HG02885 (cell line): ENCODE results near the gene C1QTNF5.
A peak's percentile ranks its signal among the peaks of the same experiment; 100 is the strongest.
"Not testable (repeated sequence)": the region's sequence is repeated elsewhere in the genome, so short reads cannot be mapped to it uniquely, and the experiment has no call there.

Experiments
- ATAC-seq: cut with Tn5 transposase; IDR thresholded peaks from one replicate; pipeline ENCODE4 v1.9.1; 2021; ENCODE audit warnings: mild to moderate bottlenecking; ENCODE audit not compliant: unreplicated experiment, poor library complexity

Gene C1QTNF5, protein sequence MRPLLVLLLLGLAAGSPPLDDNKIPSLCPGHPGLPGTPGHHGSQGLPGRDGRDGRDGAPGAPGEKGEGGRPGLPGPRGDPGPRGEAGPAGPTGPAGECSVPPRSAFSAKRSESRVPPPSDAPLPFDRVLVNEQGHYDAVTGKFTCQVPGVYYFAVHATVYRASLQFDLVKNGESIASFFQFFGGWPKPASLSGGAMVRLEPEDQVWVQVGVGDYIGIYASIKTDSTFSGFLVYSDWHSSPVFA

DNA sequence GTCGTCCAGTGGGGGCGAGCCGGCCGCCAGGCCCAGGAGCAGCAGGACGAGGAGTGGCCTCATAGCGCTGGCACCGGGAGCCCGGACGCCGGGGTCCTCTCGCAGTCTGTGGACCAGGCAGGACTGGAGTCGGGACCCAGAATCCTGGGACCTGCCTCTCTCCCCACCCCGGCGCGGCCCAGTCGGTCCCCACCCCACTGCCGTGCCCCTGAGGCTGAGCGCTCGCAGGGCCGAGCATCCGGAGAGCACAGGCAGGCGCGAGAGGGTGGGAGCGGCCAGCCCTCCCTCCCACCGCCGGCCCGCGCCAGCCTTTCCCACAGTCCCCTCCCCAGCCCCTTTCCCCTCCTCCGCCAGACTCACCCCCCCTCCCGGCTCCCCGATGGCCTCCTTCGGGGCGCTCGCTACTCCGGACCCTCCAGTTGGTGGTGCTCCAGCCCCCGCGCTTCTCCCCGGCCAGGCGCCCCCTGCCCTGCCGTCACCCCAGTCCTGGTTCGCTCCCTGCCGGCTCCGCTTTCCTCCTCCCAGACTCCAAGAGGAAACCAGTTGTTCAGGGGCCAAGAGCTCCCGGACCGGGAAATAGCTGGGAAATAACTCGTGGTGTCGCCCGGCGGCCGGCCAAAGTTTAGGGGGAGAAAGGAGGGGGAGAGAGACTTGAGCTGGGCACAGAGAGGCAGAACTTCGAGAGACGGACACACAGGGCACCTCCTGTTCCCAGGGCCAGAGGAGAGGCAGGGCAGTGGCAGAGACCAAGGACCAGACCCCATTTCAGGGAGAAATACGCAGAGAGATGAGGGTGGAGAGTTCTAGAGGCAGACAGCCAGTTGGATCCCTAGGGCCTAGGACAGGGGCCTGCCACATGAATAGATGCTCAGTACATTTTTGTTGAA, at the start of gene C1QTNF5:
TSS of gene C1QTNF5 (minus strand) at position 549 of the 887 bp plus-strand sequence. CDS start at position 63, 486 bp downstream.
- ATAC-seq: no peak

DNA sequence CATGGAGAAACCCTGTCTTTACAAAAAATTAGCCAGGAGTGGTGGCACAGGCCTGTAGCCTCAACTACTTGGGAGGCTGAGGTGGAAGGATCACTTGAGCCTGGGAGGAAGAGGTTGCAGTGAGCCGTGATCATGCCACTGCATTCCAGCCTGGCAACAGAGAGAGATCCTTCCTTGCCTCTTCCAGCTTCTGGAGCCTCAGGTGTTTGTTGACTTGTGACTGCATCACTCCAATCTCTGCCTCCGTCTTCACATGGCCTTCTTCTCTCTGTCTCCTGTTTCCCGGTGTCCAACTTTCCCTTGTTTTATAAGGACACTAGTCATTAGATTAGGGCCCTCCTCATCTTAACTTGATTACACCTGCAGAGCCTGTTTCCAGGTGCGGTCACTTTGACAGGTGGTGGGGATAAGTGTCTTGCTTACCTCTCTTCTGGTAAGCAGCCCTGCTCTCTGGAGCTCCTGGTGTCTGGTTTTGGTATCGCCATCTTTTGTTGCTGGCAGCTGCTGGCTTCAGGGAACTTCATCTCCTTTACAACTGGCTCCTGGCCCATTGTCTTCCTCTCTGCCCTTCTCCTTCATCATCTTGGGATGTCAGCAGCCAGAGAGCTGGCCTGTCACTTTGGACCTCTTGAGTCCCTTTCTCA, 49.0 kb upstream of the C1QTNF5 start:
- no peak for ATAC-seq

DNA sequence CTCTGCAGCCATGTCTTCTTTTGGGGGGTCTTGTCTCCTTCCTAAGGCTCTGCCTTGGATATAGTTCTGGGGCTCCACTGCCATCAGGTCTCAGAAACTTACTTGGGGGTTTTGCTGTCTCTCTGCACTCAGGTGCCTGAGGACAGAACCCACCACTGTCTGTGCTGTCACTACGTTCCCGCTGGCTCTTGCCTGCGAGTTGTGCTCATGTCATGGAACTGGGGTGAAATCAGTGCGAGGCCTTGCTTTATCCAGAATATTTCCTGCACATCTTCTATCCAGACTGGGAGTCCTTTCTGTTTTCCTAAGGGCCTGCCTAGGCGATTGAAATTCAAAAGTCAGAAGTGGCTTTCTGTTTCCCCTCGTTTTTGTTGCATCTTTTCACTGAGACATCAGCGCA, 47.4 kb upstream of the C1QTNF5 start:
- ATAC-seq: no peak

DNA sequence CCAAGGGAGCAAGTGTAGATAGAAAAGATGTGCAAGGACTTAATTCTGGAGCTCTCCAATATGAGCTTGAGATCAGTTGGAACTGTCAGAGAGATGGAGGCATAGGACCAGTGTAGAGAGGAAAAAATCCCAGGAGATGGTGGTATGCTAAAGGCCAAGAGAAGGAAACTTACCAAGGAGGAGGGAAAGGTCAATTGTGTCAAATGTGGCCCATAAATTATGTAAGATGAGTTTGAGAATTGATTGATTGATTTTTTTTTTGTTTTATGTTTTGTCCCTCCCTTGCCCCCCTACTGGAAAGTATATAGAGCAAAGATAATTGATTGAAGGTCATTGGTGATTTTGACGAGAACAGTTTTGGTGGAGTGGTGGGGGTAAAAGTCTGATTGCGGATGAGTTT, 43.6 kb upstream of the C1QTNF5 start:
- no peak for ATAC-seq

DNA sequence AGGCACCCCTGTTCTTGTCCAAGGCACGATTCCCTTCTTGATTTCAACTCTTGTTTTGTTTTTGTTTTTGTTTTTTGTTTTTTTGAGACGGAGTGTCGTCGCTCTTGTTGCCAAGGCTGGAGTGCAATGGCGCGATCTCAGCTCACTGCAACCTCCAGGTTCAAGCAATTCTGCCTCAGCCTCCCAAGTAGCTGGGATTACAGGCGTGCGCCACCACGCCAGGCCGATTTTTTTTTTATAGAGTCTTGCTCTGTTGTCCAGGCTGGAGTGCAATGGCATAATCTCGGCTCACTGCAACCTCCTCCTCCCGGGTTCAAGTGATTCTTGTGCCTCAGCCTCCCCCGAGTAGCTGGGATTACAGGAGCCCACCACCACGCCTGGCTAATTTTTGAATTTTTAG, 41.8 kb upstream of the C1QTNF5 start:
- not testable (repeated sequence) for ATAC-seq

DNA sequence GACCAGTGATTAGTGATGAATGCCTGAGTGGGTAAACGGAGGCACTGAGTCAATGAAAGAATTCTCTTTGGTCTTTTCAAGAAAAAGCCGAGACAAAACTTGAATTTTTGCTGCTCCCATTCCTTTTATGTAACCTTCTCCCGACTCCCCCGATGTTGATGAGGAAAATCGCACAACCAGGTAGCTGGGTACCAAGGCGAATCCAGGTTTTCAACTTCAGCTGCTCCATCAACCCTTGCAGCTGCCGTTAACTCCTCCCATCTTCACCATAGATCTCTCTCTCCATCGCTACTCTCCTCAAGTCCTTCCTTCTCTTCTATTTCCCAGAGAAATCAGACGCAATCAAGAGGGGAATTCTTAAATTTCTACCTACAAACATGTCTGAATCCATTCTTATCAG, 41.4 kb upstream of the C1QTNF5 start:
- no peak for ATAC-seq

DNA sequence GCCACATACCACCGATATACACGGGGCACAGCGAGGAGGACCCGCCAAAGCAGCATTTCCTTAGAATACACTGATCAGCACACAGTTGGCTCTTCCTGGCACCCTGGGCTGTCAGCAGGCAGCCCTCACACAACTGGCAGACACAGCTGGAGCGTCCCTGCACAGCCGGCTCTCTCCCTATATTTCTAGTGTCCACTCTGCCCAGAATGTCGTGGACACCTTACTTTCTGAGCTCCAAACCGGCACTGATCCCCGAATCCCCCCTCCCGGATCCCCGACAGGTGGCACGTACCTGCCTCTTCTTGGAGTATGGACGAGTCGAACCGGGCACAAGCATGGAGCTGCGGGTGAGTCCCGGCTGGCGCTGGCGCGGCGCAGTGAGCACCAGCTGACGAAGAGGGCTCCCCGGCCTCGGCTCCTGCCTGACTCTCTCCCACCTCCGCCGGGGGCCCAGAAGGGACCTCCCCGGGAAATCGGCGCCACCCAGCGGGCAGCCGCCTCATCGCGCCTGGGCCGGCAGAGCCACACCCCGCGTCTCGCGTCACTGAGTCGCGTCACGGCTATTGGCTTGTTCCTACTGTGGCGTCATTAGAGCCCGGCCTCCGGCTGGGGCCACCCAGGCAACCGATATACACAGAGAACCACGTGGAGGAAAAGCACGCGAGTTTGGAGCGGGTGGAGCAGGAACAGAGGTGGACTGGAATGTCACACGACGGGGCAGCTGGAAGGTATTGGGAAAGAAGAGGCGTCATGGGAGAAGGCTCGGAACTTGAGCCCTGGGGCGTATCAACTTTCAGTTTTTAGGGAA, 40.7 kb upstream of the C1QTNF5 start, which contains the start of gene USP2:
TSS of gene USP2 (minus strand) at position 510 of the 808 bp plus-strand sequence. CDS start 8,210 bp downstream, outside the sequence.
- ATAC-seq: peak; percentile 99

DNA sequence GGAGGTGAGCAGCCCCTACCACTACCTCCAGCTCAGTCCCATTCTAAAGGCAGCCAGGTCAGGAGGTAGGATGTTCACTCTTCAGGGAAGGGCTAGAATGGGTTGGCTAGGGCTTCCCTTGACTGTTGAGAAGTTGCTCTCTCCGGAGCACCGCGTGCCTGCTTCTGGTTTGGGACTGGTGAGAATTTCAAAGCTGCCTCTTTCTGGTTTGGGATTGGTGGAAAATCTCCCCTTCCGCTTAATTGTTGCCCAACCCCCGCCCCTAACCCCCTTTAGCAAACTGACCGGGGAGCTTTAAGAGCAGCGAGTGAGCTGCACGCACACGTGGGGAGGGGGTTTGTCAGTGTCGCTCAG, 40.1 kb upstream of the C1QTNF5 start:
- ATAC-seq: no peak

DNA sequence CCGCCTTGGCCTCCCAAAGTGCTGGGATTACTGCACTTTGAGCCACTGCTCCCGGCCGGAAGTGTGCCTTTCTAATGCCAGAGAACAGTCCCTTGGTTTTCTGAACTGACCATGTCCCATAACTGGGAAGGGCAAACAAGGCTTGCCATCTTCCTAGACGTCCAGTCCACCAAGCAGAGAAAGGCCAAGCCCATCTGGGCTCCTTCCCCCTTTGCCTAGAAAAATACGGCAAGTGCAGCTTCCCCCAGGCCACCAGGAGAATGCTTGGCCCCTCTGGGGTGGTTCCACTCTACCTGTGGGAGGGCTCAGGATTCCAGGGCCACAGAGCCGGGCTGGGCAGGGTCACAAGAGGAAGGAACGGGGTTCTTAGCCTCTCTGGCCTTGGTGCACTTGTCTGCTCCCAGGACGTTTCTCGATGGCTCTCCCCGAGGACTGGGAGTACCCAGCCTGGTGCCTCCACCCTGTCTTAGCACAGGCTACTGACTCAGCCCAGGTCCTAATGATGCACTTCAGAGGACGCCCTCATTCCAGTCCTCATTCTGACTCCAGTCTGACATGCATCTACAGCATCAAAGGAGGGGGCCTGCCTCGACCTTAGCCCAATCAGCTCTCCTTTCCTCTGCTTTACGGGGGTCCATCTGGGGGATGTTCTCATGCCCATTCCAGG, 39.6 kb upstream of the C1QTNF5 start:
- no peak for ATAC-seq

DNA sequence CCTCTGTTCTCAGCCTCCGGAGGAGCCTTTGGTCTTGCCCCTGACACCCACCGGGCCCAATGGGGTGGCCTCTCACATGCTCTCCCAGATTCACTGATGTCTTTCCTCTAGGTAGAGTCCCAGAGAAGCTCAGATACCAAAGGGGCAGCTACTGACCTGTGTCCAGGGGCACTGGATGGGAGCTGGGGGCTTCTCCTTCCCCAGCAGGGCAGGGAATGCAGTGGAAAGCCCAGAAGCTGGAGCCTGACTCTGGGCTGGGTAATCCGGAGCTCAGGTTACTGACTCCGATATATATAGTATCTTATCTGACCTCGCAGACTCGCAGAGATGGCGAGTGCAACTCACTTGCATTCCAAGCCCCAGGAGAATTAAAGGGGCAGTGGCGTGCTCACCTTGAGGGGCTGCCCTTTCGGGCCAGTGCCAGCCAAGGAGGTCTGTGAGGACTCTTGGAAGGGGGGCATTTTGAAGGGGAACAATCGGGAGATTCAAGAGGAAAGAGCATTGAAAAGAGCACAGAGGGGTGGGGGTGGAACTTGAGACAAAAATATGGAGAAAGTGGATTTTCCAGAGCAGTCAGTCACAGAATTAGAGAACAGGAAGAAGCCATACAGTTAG, 38.3 kb upstream of the C1QTNF5 start:
- no peak for ATAC-seq

DNA sequence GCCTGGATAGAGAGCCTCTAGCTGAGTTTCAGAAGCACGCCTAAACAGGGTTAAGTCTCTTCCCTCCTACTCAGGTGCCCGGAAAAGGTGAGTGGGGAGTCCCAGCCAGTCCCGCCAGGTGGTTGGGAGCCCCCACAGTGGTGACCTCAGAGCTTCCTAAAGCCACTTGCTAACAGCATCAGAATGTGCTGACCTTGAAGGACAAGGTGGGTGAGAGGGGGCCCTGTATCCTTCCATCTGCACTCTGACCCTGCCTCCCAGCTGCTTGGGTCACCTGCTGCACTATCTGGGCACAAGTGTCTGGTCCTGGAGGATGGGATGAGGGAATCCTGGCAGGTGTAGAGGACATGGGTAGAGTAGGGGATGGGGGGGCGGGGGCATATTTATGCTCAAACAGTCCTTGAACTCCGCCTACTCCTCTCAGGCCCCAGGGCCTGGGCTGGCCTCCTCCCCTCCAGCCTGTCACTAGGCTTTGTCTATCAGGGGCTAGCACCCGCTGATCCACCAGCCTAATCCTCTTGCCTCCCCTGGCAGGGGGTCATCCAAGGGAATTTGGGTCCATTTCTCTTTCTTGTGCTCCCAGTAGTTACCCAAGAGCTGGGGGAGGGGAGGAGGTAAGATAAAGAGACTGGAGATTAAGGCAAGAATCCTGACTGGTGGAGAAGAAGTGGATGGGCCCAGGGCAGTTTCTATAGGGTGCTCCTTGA, 37.4 kb upstream of the C1QTNF5 start:
- ATAC-seq: no peak

DNA sequence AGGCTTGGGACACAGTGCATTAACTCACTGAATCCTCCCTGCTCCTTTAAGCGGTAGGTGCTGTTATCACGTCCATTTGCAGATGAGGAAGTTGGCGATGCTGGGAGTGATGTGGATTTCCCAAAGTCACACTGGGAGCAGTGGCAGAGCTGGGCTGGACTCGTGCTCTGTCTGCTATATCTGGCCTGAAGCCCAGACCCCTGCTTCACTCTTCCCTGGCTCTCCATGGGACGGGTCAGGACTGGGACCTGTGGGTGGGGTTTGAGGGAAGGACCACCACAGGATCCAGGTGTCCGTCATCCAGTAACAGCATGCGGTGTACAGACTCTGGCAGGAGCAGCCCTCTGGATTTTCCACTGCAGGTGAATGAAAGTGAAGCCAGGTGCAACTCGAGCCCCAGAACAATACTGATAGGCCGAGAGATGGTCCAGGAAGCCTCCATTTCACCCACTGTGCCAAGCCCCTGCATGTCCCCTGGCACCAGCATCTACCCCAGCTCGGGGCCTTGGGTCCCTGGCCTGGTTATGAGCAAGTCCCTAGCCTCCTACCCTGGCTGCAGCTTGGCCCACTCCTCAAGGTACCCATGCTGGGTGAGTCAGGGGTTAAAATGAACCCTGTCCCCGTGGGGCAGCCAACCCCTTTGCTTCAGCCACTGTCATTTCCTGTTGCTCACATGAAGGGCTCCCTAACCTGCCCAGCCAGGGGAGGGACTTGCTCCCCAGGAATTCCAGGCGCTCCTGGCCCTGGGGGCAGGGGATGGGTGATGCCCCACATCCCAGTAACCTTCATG, 36.6 kb upstream of the C1QTNF5 start:
- no peak for ATAC-seq

DNA sequence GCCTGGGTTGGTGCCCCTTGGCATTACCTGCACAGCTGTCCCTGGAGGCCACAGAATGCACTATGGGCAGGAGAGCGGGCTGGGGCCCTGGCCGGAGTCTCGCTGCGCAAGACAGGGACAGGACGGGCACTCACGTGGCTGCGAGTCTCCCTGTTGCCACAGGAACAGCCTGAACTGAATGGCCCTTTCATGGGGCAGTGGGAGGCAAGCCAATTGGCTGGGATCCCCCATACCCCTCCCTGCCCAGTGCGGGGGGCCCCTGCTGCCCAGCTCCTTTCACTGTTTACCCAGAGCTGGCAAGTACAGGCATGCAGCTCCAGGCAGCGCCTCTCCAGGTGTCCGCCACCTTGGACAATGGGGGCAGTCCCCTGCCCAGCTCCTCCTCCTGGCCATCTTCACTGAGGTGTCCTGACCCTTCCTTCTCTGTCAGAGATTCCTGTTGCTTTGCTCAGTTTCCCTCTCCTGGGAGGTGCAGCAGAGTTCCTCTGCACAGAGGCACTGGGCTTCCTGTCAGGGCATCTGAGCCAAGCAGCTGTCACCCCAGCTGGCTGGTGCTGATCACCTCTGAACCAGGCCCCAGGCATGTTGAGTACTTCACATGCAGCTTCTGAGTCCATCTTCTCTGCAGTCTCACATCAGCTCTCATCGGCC, 35.6 kb upstream of the C1QTNF5 start:
- ATAC-seq: no peak

DNA sequence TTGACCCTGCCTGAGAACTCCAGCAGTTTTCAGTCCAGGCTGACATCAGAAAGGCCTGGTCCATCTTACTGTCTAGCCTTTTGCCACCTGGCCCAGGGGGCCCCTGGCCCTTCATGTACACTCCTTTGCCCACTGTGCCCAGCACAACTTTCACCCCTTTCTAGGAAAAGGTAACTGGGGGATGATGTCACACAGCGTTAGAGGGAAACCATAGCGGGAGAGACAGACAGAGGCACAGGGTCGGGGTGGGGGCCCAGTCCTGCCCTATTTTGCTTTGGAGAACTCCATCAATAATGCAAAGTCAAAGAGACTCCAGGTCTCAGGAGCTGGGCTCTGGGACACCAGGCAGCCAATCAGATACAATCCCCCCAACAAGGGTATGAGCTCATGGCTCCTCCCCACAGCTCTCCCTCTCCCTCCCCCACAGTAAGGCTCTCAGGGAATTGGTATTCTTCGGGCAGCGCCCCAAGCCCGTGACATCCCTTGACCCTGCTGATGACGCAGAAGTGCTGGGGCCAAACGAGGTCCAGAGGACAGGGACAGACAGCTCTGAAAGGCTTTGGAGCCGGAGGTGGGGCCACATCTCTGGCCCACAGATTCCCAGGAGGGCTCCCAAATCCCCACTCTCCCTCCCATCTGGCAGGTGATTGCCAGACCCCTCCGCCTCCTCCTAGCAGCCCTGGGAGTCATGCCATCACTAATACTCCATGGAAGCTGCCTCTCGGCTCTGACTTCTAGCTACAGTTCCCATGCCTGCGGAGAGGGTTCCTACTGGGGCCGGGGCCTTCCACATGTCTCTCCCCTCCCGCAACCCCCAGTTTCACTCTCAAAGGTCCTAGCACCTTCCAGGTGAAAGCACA, 34.9 kb upstream of the C1QTNF5 start:
- ATAC-seq: no peak

DNA sequence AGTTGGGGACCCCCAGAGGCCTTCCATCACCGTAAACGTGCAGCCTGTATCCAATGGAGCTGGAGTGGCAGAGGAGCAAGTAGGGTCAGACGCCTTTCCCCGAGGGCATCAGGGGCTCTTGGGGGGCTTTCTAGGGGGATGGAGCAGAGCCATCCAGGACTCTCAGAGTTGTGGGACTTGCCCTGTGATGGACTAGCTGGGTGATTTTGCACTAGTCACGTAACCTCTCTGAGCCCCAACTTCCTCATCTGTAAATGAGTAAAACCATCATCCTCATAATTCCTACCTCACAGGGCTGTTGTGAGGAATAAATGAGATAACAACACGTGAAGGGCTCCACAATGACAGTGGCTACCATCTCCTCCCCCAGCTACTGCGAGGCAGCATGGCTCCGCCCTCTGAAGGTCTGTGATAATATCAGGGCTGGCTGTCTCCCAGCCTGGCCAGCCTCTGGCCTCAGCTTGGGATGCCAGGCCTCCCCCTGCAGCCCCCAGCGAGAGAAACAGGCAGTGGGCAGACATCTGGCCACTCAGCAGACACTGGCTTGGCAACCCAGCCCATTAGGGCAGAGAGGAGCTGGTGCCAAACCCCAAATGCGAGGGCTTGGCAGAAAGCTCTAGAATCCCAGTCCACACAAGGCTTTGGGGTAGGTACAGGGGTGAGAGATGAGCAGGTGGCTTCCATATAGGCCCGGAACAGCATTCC, 34.1 kb upstream of the C1QTNF5 start:
- no peak for ATAC-seq
